ENCODE measurements around the gene KREMEN1. TPM values are rescaled to one million over a fixed set of nuclear protein-coding genes. Genes with fewer than 3 reads are reported as not detected.

Gene KREMEN1
- total RNA-seq, 1 experiment from 2014 or later = 2.2 TPM

DNA sequence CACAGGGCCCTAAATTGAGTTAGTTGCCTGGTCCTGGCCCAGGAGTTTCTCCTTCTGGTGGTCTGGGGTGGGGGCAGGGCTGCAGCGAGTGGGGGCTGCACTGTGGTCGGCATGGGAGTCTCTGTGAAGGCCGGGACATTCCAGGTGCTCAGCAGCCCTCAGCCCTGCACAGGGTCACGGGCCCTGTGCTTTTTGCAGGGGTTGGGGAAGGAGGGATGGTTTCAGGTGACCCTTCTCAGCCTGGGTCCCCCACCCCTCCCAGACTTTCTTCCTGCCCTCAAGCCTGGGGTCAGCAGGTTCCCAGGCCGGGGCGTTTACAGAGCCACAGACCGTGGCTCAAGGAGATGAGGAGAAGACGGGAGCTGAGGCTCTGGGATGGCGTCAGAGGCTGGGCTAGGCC, 140.7 kb downstream of the KREMEN1 start:
- POLR2A ChIA-PET = no interaction called here
- in situ Hi-C loops (cut with HindIII; ENCODE audit: low pct_unique_long_range_greater_than_20kb, low sequenced_read_pairs) = no loop called here
- no peaks in the 10 kb centered on the region for H3K9me3 ChIP-seq (ENCODE audit: control insufficient read depth, insufficient read depth, low read depth, low read length)
- H3K4me1 ChIP-seq (ENCODE audit: control insufficient read depth, insufficient read depth, low read length) = no peaks in the 10 kb centered on the region
- H3K36me3 ChIP-seq (ENCODE audit: control insufficient read depth, insufficient read depth, low read length) = no peaks in the 10 kb centered on the region
- intact Hi-C loops (cut with micrococcal nuclease; ENCODE audit: unreplicated experiment) = no loop called here
- no peak overlapping the region for H3K4me3 ChIP-seq (ENCODE audit: low read depth in 2 of 2, low read length in 2 of 2)
- no peak for TF ChIP-seq TCF7L2 (IDR thresholded peaks at IDR 0.05; ENCODE audit: low read depth, low read length)
- no peak for TF ChIP-seq SIN3A (IDR thresholded peaks at IDR 0.05; ENCODE audit: borderline replicate concordance, insufficient read depth, low read depth, low read length)
- TF ChIP-seq, protein P1, sequence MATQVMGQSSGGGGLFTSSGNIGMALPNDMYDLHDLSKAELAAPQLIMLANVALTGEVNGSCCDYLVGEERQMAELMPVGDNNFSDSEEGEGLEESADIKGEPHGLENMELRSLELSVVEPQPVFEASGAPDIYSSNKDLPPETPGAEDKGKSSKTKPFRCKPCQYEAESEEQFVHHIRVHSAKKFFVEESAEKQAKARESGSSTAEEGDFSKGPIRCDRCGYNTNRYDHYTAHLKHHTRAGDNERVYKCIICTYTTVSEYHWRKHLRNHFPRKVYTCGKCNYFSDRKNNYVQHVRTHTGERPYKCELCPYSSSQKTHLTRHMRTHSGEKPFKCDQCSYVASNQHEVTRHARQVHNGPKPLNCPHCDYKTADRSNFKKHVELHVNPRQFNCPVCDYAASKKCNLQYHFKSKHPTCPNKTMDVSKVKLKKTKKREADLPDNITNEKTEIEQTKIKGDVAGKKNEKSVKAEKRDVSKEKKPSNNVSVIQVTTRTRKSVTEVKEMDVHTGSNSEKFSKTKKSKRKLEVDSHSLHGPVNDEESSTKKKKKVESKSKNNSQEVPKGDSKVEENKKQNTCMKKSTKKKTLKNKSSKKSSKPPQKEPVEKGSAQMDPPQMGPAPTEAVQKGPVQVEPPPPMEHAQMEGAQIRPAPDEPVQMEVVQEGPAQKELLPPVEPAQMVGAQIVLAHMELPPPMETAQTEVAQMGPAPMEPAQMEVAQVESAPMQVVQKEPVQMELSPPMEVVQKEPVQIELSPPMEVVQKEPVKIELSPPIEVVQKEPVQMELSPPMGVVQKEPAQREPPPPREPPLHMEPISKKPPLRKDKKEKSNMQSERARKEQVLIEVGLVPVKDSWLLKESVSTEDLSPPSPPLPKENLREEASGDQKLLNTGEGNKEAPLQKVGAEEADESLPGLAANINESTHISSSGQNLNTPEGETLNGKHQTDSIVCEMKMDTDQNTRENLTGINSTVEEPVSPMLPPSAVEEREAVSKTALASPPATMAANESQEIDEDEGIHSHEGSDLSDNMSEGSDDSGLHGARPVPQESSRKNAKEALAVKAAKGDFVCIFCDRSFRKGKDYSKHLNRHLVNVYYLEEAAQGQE (IDR thresholded peaks at IDR 0.05; ENCODE audit: insufficient read depth in 1 of 2, low read depth in 2 of 2, low read length in 1 of 2) = no peak
- TF ChIP-seq POLR2AphosphoS5 (IDR thresholded peaks at IDR 0.05; ENCODE audit: low read depth, low read length) = no peak
- TF ChIP-seq, protein P2, sequence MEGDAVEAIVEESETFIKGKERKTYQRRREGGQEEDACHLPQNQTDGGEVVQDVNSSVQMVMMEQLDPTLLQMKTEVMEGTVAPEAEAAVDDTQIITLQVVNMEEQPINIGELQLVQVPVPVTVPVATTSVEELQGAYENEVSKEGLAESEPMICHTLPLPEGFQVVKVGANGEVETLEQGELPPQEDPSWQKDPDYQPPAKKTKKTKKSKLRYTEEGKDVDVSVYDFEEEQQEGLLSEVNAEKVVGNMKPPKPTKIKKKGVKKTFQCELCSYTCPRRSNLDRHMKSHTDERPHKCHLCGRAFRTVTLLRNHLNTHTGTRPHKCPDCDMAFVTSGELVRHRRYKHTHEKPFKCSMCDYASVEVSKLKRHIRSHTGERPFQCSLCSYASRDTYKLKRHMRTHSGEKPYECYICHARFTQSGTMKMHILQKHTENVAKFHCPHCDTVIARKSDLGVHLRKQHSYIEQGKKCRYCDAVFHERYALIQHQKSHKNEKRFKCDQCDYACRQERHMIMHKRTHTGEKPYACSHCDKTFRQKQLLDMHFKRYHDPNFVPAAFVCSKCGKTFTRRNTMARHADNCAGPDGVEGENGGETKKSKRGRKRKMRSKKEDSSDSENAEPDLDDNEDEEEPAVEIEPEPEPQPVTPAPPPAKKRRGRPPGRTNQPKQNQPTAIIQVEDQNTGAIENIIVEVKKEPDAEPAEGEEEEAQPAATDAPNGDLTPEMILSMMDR (IDR thresholded peaks at IDR 0.05) = no peak
- BruUV-seq (replicated peaks) = no TSS peak
- DNase-seq (ENCODE audit: low read depth, low spot score) = no peak
- no peak for ATAC-seq
- CTCF ChIA-PET = no interaction called here
- H3K27ac ChIP-seq (ENCODE audit: low read length) = no peak overlapping the region
- no peaks in the 10 kb centered on the region for H3K27me3 ChIP-seq (ENCODE audit: control insufficient read depth, insufficient read depth, low read length)

DNA sequence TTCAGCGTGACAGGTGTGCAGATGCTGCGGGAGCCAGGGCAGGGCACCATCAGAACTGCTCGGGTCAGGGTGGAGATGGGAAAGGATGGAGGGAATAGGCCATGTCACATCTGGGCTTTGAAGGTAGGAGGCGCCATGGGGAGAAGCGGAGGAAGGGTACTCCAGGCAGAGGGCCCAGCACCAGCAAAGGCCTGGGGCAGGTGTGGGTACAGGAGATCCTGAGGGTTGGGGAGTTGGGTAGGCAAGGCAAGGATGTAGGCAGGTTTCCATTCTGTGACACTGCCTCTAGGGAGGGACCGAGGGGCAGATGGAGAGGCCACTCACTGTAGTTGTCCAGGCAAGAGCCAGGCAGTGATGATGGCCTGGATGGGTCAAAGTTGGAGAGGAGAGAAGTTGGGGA, 141.4 kb downstream of the KREMEN1 start:
- no peak for DNase-seq (ENCODE audit: low read depth, low spot score)
- H3K4me3 ChIP-seq (ENCODE audit: low read depth in 2 of 2, low read length in 2 of 2) = no peak overlapping the region
- no peak overlapping the region for H3K27ac ChIP-seq (ENCODE audit: low read length)
- no peaks in the 10 kb centered on the region for H3K4me1 ChIP-seq (ENCODE audit: control insufficient read depth, insufficient read depth, low read length)
- no peaks in the 10 kb centered on the region for H3K36me3 ChIP-seq (ENCODE audit: control insufficient read depth, insufficient read depth, low read length)
- no TSS peak for BruUV-seq (replicated peaks)
- ATAC-seq = no peak
- CTCF ChIA-PET = no interaction called here
- in situ Hi-C loops (cut with HindIII; ENCODE audit: low pct_unique_long_range_greater_than_20kb, low sequenced_read_pairs) = no loop called here
- TF ChIP-seq, protein P1 (IDR thresholded peaks at IDR 0.05; ENCODE audit: insufficient read depth in 1 of 2, low read depth in 2 of 2, low read length in 1 of 2) = no peak
- TF ChIP-seq, protein P2 (IDR thresholded peaks at IDR 0.05) = no peak
- TF ChIP-seq POLR2AphosphoS5 (IDR thresholded peaks at IDR 0.05; ENCODE audit: low read depth, low read length) (no peak), TCF7L2 (IDR thresholded peaks at IDR 0.05; ENCODE audit: low read depth, low read length) (no peak), SIN3A (IDR thresholded peaks at IDR 0.05; ENCODE audit: borderline replicate concordance, insufficient read depth, low read depth, low read length) (no peak)
- POLR2A ChIA-PET = no interaction called here
- no peaks in the 10 kb centered on the region for H3K27me3 ChIP-seq (ENCODE audit: control insufficient read depth, insufficient read depth, low read length)
- no peaks in the 10 kb centered on the region for H3K9me3 ChIP-seq (ENCODE audit: control insufficient read depth, insufficient read depth, low read depth, low read length)
- intact Hi-C loops (cut with micrococcal nuclease; ENCODE audit: unreplicated experiment) = no loop called here
